Stimulated activated CD8-positive, alpha-beta memory T cell treated with anti-CD3 and anti-CD28 coated beads, Interleukin-7, amount 100 ng/mL, for 4 hours (primary cell): ENCODE results near the gene GDF11.

Experiments used
- DNase-seq, 2 donors: peaks; one replicate each; pipeline ENCODE4 v3.0.0-alpha.2; 2020; ENCODE audit warnings: low read depth in 2 of 2

Gene GDF11

GRCh38 chr12:55742719-55743405 is at the start of gene GDF11:
TSS of gene GDF11 (plus strand) at chr12:55743122. CDS start at chr12:55743317, 195 bp downstream.
- DNase-seq: peak; percentile 45 to 65

GRCh38 chr12:55693323-55694187 is 49.4 kb upstream of the GDF11 start:
- no peak for DNase-seq

- no peak for DNase-seq
Measured at GRCh38 chr12:55694188-55694515, 48.8 kb upstream of the GDF11 start.

- DNase-seq: no peak
Measured at GRCh38 chr12:55694651-55695050, 48.3 kb upstream of the GDF11 start.

- DNase-seq: no peak
Measured at GRCh38 chr12:55695349-55695748, 47.6 kb upstream of the GDF11 start.

GRCh38 chr12:55696141-55696540 is 46.8 kb upstream of the GDF11 start:
- DNase-seq: no peak

- DNase-seq: no peak
Measured at GRCh38 chr12:55696796-55697462, 46.0 kb upstream of the GDF11 start.

GRCh38 chr12:55697686-55698085 is 45.2 kb upstream of the GDF11 start:
- DNase-seq: no peak

- DNase-seq: no peak
Measured at GRCh38 chr12:55698241-55698955, 44.5 kb upstream of the GDF11 start.

GRCh38 chr12:55698965-55699364 is 44.0 kb upstream of the GDF11 start:
- no peak for DNase-seq

GRCh38 chr12:55699471-55700055 is 43.4 kb upstream of the GDF11 start:
- DNase-seq: no peak

- DNase-seq: no peak
Measured at GRCh38 chr12:55700255-55701018, 42.5 kb upstream of the GDF11 start.

GRCh38 chr12:55702861-55703260 is 40.1 kb upstream of the GDF11 start:
- no peak for DNase-seq

GRCh38 chr12:55703288-55703687 is 39.6 kb upstream of the GDF11 start:
- DNase-seq: no peak

GRCh38 chr12:55703901-55704761 is 38.8 kb upstream of the GDF11 start:
- DNase-seq: no peak

GRCh38 chr12:55704824-55705718 is 37.9 kb upstream of the GDF11 start:
- DNase-seq: no peak

- DNase-seq: no peak
Measured at GRCh38 chr12:55705782-55706402, 37.0 kb upstream of the GDF11 start.

- no peak for DNase-seq
Measured at GRCh38 chr12:55706568-55707218, 36.2 kb upstream of the GDF11 start.
